Keratinocyte (primary cell): ENCODE measurements around the gene ADAMTS17. TPM values are rescaled to one million over a fixed set of nuclear protein-coding genes. Genes with fewer than 3 reads are reported as not detected.

Experiments
- DNase-seq: peaks from one replicate; pipeline ENCODE4 v3.0.0-alpha.2; 2011; ENCODE audit warnings: low read depth, missing footprints, low spot score
- FAIRE-seq: peaks from 2 replicates; lab custom pipeline; 2011; peaks lifted over from hg19 to GRCh38; lab: Jason Lieb, UNC
- H2AFZ ChIP-seq: 2 replicates; pipeline ENCODE4 v1.6.0; 2012; ENCODE audit warnings: low read length, control low read depth, inconsistent platforms; ENCODE audit not compliant: control insufficient read depth
- H3K27ac ChIP-seq: 2 replicates; pipeline ENCODE4 v1.5.1; 2011; ENCODE audit warnings: low read length; ENCODE audit not compliant: control insufficient read depth, insufficient read depth
- H3K27me3 ChIP-seq: 3 replicates; pipeline ENCODE4 v1.6.0; 2011; ENCODE audit warnings: low read length; ENCODE audit not compliant: control insufficient read depth, insufficient read depth; ENCODE audit errors: extremely low read depth
- H3K36me3 ChIP-seq, 2 experiments: 2 replicates in 1 of 2; 3 replicates in 1 of 2; pipeline ENCODE4 v1.5.1; 2011; ENCODE audit warnings: low read length in 2 of 2, mild to moderate bottlenecking in 1 of 2; ENCODE audit not compliant: control insufficient read depth in 2 of 2, insufficient read depth in 2 of 2; ENCODE audit errors: extremely low read depth in 1 of 2
- H3K4me1 ChIP-seq: 3 replicates; pipeline ENCODE4 v1.5.1; 2011; ENCODE audit warnings: low read length; ENCODE audit not compliant: control insufficient read depth, insufficient read depth; ENCODE audit errors: extremely low read depth
- H3K4me2 ChIP-seq: 3 replicates; pipeline ENCODE4 v1.6.0; 2011; ENCODE audit warnings: low read depth, low read length; ENCODE audit not compliant: control insufficient read depth, insufficient read depth; ENCODE audit errors: extremely low read depth
- H3K4me3 ChIP-seq, 3 experiments: fragments of 200-600 bp in 1 of 3; sonication (generic) in 1 of 3; 2 replicates in 2 of 3; 3 replicates in 1 of 3; pipeline ENCODE4 v1.5.1; 2011 to 2016; ENCODE audit warnings: low read length in 3 of 3, mild to moderate bottlenecking in 3 of 3, control low read depth in 2 of 3, inconsistent platforms in 1 of 3, low read depth in 1 of 3, mixed read lengths in 1 of 3, mixed run types in 1 of 3, moderate library complexity in 1 of 3; ENCODE audit not compliant: control insufficient read depth in 2 of 3, insufficient read depth in 2 of 3; ENCODE audit errors: extremely low read depth in 1 of 3
- H3K79me2 ChIP-seq: 2 replicates; pipeline ENCODE4 v1.6.0; 2012; ENCODE audit warnings: low read length; ENCODE audit not compliant: control insufficient read depth, insufficient read depth
- H3K9ac ChIP-seq: 3 replicates; pipeline ENCODE4 v1.6.0; 2011; ENCODE audit warnings: low read length; ENCODE audit not compliant: control insufficient read depth, insufficient read depth; ENCODE audit errors: extremely low read depth
- H3K9me1 ChIP-seq: 3 replicates; pipeline ENCODE4 v1.6.0; 2011; ENCODE audit warnings: low read length; ENCODE audit not compliant: control insufficient read depth, insufficient read depth; ENCODE audit errors: extremely low read depth
- H3K9me3 ChIP-seq: 2 replicates; pipeline ENCODE4 v1.5.1; 2012; ENCODE audit warnings: low read depth, low read length; ENCODE audit not compliant: control insufficient read depth
- H4K20me1 ChIP-seq: 3 replicates; pipeline ENCODE4 v1.6.0; 2011; ENCODE audit warnings: low read length; ENCODE audit not compliant: control insufficient read depth, insufficient read depth; ENCODE audit errors: extremely low read depth
- CTCF ChIP-seq, 3 experiments: IDR thresholded peaks in 1 of 3; conservative IDR thresholded peaks in 1 of 3; optimal IDR thresholded peaks in 1 of 3; 2 replicates in 2 of 3; 3 replicates in 1 of 3; pipeline versions ENCODE3 to v1.5.1; 2011; ENCODE audit warnings: low read length in 3 of 3, mild to moderate bottlenecking in 3 of 3, moderate library complexity in 2 of 3, control low read depth in 1 of 3, inconsistent platforms in 1 of 3; ENCODE audit not compliant: insufficient read depth in 2 of 3; ENCODE audit errors: extremely low read depth in 1 of 3
- EZH2 ChIP-seq: IDR thresholded peaks from one replicate; pipeline ENCODE4 v1.6.1; 2012; ENCODE audit warnings: inconsistent platforms, mild to moderate bottlenecking, low read length, moderate library complexity
- dilution Hi-C: fragments of 300-500 bp; cut with MboI; formaldehyde crosslinking; loops from one replicate; pipeline ENCODE4 v1.7.0; 2020; ENCODE audit warnings: low sequenced_read_pairs; ENCODE audit not compliant: extremely low pct_ligation_motif_present
- polyA plus RNA-seq, 5 experiments: library from polyadenylated mRNA; depleted of rRNA in 3 of 5; stranded (reverse) in 3 of 5; stranded (forward) in 1 of 5; unstranded in 1 of 5; fragments of >200 nt; gene quantifications; 1 replicate in 1 of 5; 2 replicates in 3 of 5; 3 replicates in 1 of 5; pipeline versions ENCODE4 v1.2.1 to v1.2.3, GENCODE V29; 2011 to 2012; ENCODE audit warnings: missing spikeins in 2 of 5, low read depth in 1 of 5, low replicate concordance in 1 of 5

The ADAMTS17 gene
- polyA plus RNA-seq, 1 donor (not counting 4 experiments of a cell fraction or from before 2014, with no cell fraction given), result 0.18 TPM

DNA sequence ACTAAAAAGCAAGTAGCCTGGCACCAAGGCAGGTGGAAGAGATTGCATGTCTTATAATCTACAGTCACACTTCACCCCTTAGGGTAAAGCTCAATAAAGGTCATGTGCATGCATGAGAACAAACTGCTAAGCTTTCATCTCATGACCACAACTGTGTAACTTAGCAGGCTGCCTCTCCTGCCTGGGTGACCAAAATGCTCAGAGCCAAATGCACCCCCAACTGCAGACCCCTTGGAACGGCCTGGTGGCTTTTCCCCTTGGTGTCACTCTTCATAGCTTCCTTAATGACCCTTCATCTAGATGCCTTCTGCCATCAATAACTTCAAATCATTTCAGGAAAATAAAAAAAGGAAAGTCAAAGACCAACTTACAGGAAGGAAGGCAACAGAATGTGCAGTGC lies 88.1 kb downstream of the ADAMTS17 start:
- no peak for DNase-seq

DNA sequence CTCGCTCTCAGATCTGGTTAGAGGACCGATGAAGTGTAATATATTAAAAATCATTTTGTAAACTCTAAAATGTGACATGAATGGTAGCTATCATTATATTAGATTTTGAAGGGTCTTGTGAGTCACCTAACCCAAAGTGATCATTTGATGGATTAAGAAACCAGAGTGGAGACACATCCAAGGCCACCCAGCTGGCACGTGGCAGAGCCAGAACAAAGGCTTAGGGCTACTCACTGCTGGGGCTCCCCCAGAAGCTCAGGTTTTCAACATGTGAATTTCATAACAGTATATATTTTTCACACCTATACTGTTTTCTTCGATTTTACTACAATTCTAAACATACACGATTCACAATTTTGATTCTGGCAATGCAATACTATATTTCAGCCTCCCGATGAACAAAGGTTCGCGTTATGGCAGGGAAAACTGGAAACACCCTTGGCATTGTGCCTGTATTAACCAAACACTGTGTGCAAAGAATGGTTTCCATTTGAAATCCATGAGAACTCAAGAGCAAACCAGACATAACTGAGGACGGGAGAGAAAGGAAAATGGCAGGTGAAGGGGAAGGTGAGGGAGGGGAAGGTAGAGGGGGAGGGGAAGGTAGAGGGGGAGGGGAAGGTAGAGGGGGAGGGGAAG lies 88.9 kb downstream of the ADAMTS17 start:
- Histone ChIP-seq H3K4me2 (no peak overlapping the region), H3K36me3 (no peaks in the 10 kb centered on the region), H3K4me3 (no peak overlapping the region), H3K27me3 (peaks cover 4% of the 10 kb centered on the region), H3K27ac (no peak overlapping the region), H3K9me1 (no peaks in the 10 kb centered on the region), H4K20me1 (no peaks in the 10 kb centered on the region), H3K79me2 (no peaks in the 10 kb centered on the region), H2AFZ (no peak overlapping the region), H3K9me3 (no peaks in the 10 kb centered on the region), H3K9ac (no peak overlapping the region), H3K4me1 (no peaks in the 10 kb centered on the region)
- no peak for TF ChIP-seq CTCF (optimal IDR thresholded peaks at IDR 0.05 in 1 of 3, IDR thresholded peaks at IDR 0.05 in 1 of 3, conservative IDR thresholded peaks at IDR 0.05 in 1 of 3; ENCODE audit: extremely low read depth in 1 of 3, insufficient read depth in 2 of 3, low read length in 3 of 3)
- TF ChIP-seq EZH2, result no peak
- FAIRE-seq (no peak), DNase-seq (no peak)
- dilution Hi-C loops, result no loop called here

More for the DNA sequence above, 88.1 kb downstream of the ADAMTS17 start:
- no peak overlapping the region for H3K4me2 ChIP-seq
- TF ChIP-seq CTCF (optimal IDR thresholded peaks at IDR 0.05 in 1 of 3, IDR thresholded peaks at IDR 0.05 in 1 of 3, conservative IDR thresholded peaks at IDR 0.05 in 1 of 3; ENCODE audit: extremely low read depth in 1 of 3, insufficient read depth in 2 of 3, low read length in 3 of 3), result no peak
- no peak for TF ChIP-seq EZH2
- no peaks in the 10 kb centered on the region for H3K4me1 ChIP-seq
- no peaks in the 10 kb centered on the region for H3K9me3 ChIP-seq
- no peak overlapping the region for H2AFZ ChIP-seq
- no peaks in the 10 kb centered on the region for H3K36me3 ChIP-seq
- no peak for FAIRE-seq
- H3K27ac ChIP-seq, result no peak overlapping the region
- H3K27me3 ChIP-seq, result no peaks in the 10 kb centered on the region
- no peak overlapping the region for H3K4me3 ChIP-seq
- H3K9ac ChIP-seq, result no peak overlapping the region
- H4K20me1 ChIP-seq, result no peaks in the 10 kb centered on the region
- dilution Hi-C loops, result no loop called here
- no peaks in the 10 kb centered on the region for H3K9me1 ChIP-seq
- H3K79me2 ChIP-seq, result no peaks in the 10 kb centered on the region
